Astrocyte of the spinal cord (primary cell): ENCODE measurements around the gene PTGIR.

ENCODE experiments used
- DNase-seq: peaks from one replicate; pipeline ENCODE4 v3.0.0; 2011; ENCODE audit warnings: low read depth, low spot score
- H3K4me3 ChIP-seq: 2 replicates; pipeline ENCODE4 v1.5.1; 2011; ENCODE audit warnings: low read depth, mild to moderate bottlenecking, low read length, moderate library complexity
- CTCF ChIP-seq: IDR thresholded peaks from 2 replicates; pipeline ENCODE4 v1.5.1; 2012; ENCODE audit warnings: low read depth, mild to moderate bottlenecking, low read length, inconsistent platforms
- in situ Hi-C: cut with HindIII; loops from 2 replicates; pipeline ENCODE4 v1.10.0; 2017; ENCODE audit warnings: low sequenced_read_pairs

The PTGIR gene

GRCh38 chr19:46621191-46622117 is 3.4 kb downstream of the PTGIR start:
- no peak for DNase-seq
- no peak overlapping the region for H3K4me3 ChIP-seq
- TF ChIP-seq CTCF, result peak; percentile 24
- in situ Hi-C loops, result no loop called here

- no peak for DNase-seq
- no peak for TF ChIP-seq CTCF
- no peak overlapping the region for H3K4me3 ChIP-seq
- in situ Hi-C loops, result no loop called here
Observed at GRCh38 chr19:46620716-46621115, 4.2 kb downstream of the PTGIR start.

GRCh38 chr19:46620267-46620666 is 4.6 kb downstream of the PTGIR start:
- H3K4me3 ChIP-seq, result no peak overlapping the region
- in situ Hi-C loops, result no loop called here
- no peak for DNase-seq
- TF ChIP-seq CTCF, result no peak

- TF ChIP-seq CTCF, result no peak
- no peak overlapping the region for H3K4me3 ChIP-seq
- in situ Hi-C loops, result no loop called here
- DNase-seq, result no peak
Observed at GRCh38 chr19:46618670-46619231, 6.1 kb downstream of the PTGIR start.

- H3K4me3 ChIP-seq, result no peak overlapping the region
- no peak for DNase-seq
- TF ChIP-seq CTCF, result no peak
- in situ Hi-C loops, result no loop called here
Observed at GRCh38 chr19:46617601-46618000, 7.3 kb downstream of the PTGIR start.

- no peak overlapping the region for H3K4me3 ChIP-seq
- in situ Hi-C loops, result no loop called here
- DNase-seq, result peak; percentile 58
- peak; percentile 53 for TF ChIP-seq CTCF
Observed at GRCh38 chr19:46616631-46617322, 8.1 kb downstream of the PTGIR start.
